Measurements from ENCODE around the gene GNLY. TPM values are rescaled to one million over a fixed set of nuclear protein-coding genes. Genes with fewer than 3 reads are reported as not detected.

GNLY gene
- total RNA-seq, 1 donor from 2014 or later, result not detected

GRCh38 chr2:85684380-85684779, 9.8 kb upstream of the GNLY start:
- TF ChIP-seq EZH2 (IDR thresholded peaks at IDR 0.05; ENCODE audit: insufficient read depth, low read length), result no peak
- TF ChIP-seq, protein P1, sequence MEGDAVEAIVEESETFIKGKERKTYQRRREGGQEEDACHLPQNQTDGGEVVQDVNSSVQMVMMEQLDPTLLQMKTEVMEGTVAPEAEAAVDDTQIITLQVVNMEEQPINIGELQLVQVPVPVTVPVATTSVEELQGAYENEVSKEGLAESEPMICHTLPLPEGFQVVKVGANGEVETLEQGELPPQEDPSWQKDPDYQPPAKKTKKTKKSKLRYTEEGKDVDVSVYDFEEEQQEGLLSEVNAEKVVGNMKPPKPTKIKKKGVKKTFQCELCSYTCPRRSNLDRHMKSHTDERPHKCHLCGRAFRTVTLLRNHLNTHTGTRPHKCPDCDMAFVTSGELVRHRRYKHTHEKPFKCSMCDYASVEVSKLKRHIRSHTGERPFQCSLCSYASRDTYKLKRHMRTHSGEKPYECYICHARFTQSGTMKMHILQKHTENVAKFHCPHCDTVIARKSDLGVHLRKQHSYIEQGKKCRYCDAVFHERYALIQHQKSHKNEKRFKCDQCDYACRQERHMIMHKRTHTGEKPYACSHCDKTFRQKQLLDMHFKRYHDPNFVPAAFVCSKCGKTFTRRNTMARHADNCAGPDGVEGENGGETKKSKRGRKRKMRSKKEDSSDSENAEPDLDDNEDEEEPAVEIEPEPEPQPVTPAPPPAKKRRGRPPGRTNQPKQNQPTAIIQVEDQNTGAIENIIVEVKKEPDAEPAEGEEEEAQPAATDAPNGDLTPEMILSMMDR (IDR thresholded peaks at IDR 0.05; ENCODE audit: insufficient read depth, low read depth, low read length), result no peak

GRCh38 chr2:85684806-85685205, 9.4 kb upstream of the GNLY start:
- TF ChIP-seq, protein P1 (IDR thresholded peaks at IDR 0.05; ENCODE audit: insufficient read depth, low read depth, low read length), result no peak
- no peak for TF ChIP-seq EZH2 (IDR thresholded peaks at IDR 0.05; ENCODE audit: insufficient read depth, low read length)
- H3K9me3 Mint-ChIP-seq (ENCODE audit: unreplicated experiment), result no peaks in the 10 kb centered on the region
- no peaks in the 10 kb centered on the region for H3K36me3 Mint-ChIP-seq (ENCODE audit: low read depth, unreplicated experiment)
- Histone ChIP-seq H3K79me2 (ENCODE audit: insufficient read depth, low read length) (no peaks in the 10 kb centered on the region), H3K4me1 (ENCODE audit: insufficient read depth, low read length) (no peaks in the 10 kb centered on the region), H4K20me1 (ENCODE audit: insufficient read depth, low read length) (no peaks in the 10 kb centered on the region), H3K27me3 (ENCODE audit: insufficient read depth, low read length) (no peaks in the 10 kb centered on the region), H3K4me3 (ENCODE audit: insufficient read depth, low read depth, low read length) (no peak overlapping the region), H3K9ac (ENCODE audit: low read length) (no peak overlapping the region), H2AFZ (ENCODE audit: low read depth, low read length) (no peak overlapping the region), H3K36me3 (ENCODE audit: insufficient read depth, low read length) (no peaks in the 10 kb centered on the region), H3K9me3 (ENCODE audit: insufficient read depth, low read depth, low read length) (no peaks in the 10 kb centered on the region), H3K4me2 (ENCODE audit: low read length) (no peak overlapping the region), H3K27ac (ENCODE audit: low read depth, low read length) (no peak overlapping the region)
- peaks cover 9% of the 10 kb centered on the region for H3K4me1 Mint-ChIP-seq (ENCODE audit: low read depth, unreplicated experiment)
- peaks cover 17% of the 10 kb centered on the region for H3K27me3 Mint-ChIP-seq (ENCODE audit: low read depth, unreplicated experiment)
- DNase-seq (ENCODE audit: low read depth) (no peak), FAIRE-seq (no peak)
- H3K27ac Mint-ChIP-seq (ENCODE audit: unreplicated experiment), result no peak overlapping the region
- H3K4me3 Mint-ChIP-seq (ENCODE audit: unreplicated experiment), result no peak overlapping the region

More at GRCh38 chr2:85684380-85684779, 9.8 kb upstream of the GNLY start:
- Mint-ChIP-seq H3K27me3 (ENCODE audit: low read depth, unreplicated experiment) (peaks cover 17% of the 10 kb centered on the region), H3K27ac (ENCODE audit: unreplicated experiment) (no peak overlapping the region), H3K36me3 (ENCODE audit: low read depth, unreplicated experiment) (no peaks in the 10 kb centered on the region), H3K9me3 (ENCODE audit: unreplicated experiment) (no peaks in the 10 kb centered on the region), H3K4me3 (ENCODE audit: unreplicated experiment) (no peak overlapping the region), H3K4me1 (ENCODE audit: low read depth, unreplicated experiment) (peaks cover 9% of the 10 kb centered on the region)
- Histone ChIP-seq H4K20me1 (ENCODE audit: insufficient read depth, low read length) (no peaks in the 10 kb centered on the region), H3K9ac (ENCODE audit: low read length) (no peak overlapping the region), H3K79me2 (ENCODE audit: insufficient read depth, low read length) (no peaks in the 10 kb centered on the region), H2AFZ (ENCODE audit: low read depth, low read length) (no peak overlapping the region), H3K4me2 (ENCODE audit: low read length) (no peak overlapping the region), H3K27ac (ENCODE audit: low read depth, low read length) (no peak overlapping the region), H3K4me1 (ENCODE audit: insufficient read depth, low read length) (no peaks in the 10 kb centered on the region), H3K4me3 (ENCODE audit: insufficient read depth, low read depth, low read length) (no peak overlapping the region), H3K27me3 (ENCODE audit: insufficient read depth, low read length) (no peaks in the 10 kb centered on the region), H3K9me3 (ENCODE audit: insufficient read depth, low read depth, low read length) (no peaks in the 10 kb centered on the region), H3K36me3 (ENCODE audit: insufficient read depth, low read length) (no peaks in the 10 kb centered on the region)
- FAIRE-seq (no peak), DNase-seq (ENCODE audit: low read depth) (no peak)

GRCh38 chr2:85690932-85691331, 3.2 kb upstream of the GNLY start:
- FAIRE-seq (no peak), DNase-seq (ENCODE audit: low read depth) (no peak)
- Histone ChIP-seq H2AFZ (ENCODE audit: low read depth, low read length) (no peak overlapping the region), H3K4me3 (ENCODE audit: insufficient read depth, low read depth, low read length) (no peak overlapping the region), H3K9me3 (ENCODE audit: insufficient read depth, low read depth, low read length) (no peaks in the 10 kb centered on the region), H3K4me1 (ENCODE audit: insufficient read depth, low read length) (no peaks in the 10 kb centered on the region), H3K9ac (ENCODE audit: low read length) (no peak overlapping the region), H3K27ac (ENCODE audit: low read depth, low read length) (no peak overlapping the region), H3K79me2 (ENCODE audit: insufficient read depth, low read length) (no peaks in the 10 kb centered on the region), H3K4me2 (ENCODE audit: low read length) (no peak overlapping the region), H3K36me3 (ENCODE audit: insufficient read depth, low read length) (no peaks in the 10 kb centered on the region), H3K27me3 (ENCODE audit: insufficient read depth, low read length) (peaks cover 4% of the 10 kb centered on the region), H4K20me1 (ENCODE audit: insufficient read depth, low read length) (no peaks in the 10 kb centered on the region)
- peaks cover 26% of the 10 kb centered on the region for H3K27me3 Mint-ChIP-seq (ENCODE audit: low read depth, unreplicated experiment)
- peaks cover 15% of the 10 kb centered on the region for H3K4me1 Mint-ChIP-seq (ENCODE audit: low read depth, unreplicated experiment)
- no peak for TF ChIP-seq EZH2 (IDR thresholded peaks at IDR 0.05; ENCODE audit: insufficient read depth, low read length)
- TF ChIP-seq, protein P1 (IDR thresholded peaks at IDR 0.05; ENCODE audit: insufficient read depth, low read depth, low read length), result no peak
- H3K27ac Mint-ChIP-seq (ENCODE audit: unreplicated experiment), result no peak overlapping the region
- no peaks in the 10 kb centered on the region for H3K36me3 Mint-ChIP-seq (ENCODE audit: low read depth, unreplicated experiment)
- H3K4me3 Mint-ChIP-seq (ENCODE audit: unreplicated experiment), result no peak overlapping the region
- H3K9me3 Mint-ChIP-seq (ENCODE audit: unreplicated experiment), result no peaks in the 10 kb centered on the region

All from astrocyte (in vitro differentiated cells and primary cell).